T-helper 2 cell treated with Interferon-gamma antibody and Interleukin-4, amounts not matched to agents 5 μg/mL and 100 μg/mL, for 36 hours (primary cell): Measurements from ENCODE around the gene SURF4.
"Not testable (repeated sequence)": the region's sequence is repeated elsewhere in the genome, so short reads cannot be mapped to it uniquely, and the experiment has no call there.

Source experiments
- DNase-seq: peaks from one replicate; pipeline ENCODE4 v3.0.0; 2021; ENCODE audit warnings: low spot score
- H3K27ac Mint-ChIP-seq: one replicate; pipeline ENCODE4 v1.8.0; 2021; ENCODE audit warnings: mild to moderate bottlenecking, mixed read lengths
- H3K27me3 Mint-ChIP-seq: one replicate; pipeline ENCODE4 v1.8.0; 2021; ENCODE audit warnings: low read depth, mixed read lengths
- H3K36me3 Mint-ChIP-seq: one replicate; pipeline ENCODE4 v1.8.0; 2021; ENCODE audit warnings: low read depth, mixed read lengths
- H3K4me1 Mint-ChIP-seq: one replicate; pipeline ENCODE4 v1.8.0; 2021; ENCODE audit warnings: low read depth, mixed read lengths
- H3K4me3 Mint-ChIP-seq: one replicate; pipeline ENCODE4 v1.8.0; 2022; ENCODE audit warnings: mild to moderate bottlenecking, moderate library complexity, mixed read lengths
- H3K9me3 Mint-ChIP-seq: one replicate; pipeline ENCODE4 v1.8.0; 2021; ENCODE audit warnings: mixed read lengths

The SURF4 gene

DNA sequence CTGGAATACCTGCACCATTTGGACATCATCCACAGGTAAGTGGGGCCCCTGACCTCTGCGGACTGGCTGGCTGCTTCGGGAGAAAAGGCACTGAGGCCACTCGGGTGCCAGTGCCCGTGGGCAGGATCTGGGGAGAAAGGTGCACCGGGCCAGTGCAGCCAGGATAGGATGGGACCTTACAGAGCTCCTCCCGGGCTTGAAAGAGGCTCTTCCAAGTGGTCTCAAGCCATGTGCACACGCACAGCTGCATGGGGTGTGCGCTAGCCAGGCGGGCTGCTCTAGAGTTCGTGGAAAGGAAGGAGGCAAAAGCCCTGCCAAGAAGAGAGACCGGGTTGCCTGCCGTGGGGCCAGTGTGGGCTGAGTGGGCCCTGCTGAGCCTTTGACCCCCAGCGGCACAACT, 13.7 kb upstream of the SURF4 start:
- Mint-ChIP-seq H3K27ac (no peak overlapping the region), H3K4me1 (no peaks in the 10 kb centered on the region), H3K4me3 (no peak overlapping the region), H3K27me3 (no peaks in the 10 kb centered on the region), H3K9me3 (no peaks in the 10 kb centered on the region), H3K36me3 (no peaks in the 10 kb centered on the region)
- DNase-seq: no peak

DNA sequence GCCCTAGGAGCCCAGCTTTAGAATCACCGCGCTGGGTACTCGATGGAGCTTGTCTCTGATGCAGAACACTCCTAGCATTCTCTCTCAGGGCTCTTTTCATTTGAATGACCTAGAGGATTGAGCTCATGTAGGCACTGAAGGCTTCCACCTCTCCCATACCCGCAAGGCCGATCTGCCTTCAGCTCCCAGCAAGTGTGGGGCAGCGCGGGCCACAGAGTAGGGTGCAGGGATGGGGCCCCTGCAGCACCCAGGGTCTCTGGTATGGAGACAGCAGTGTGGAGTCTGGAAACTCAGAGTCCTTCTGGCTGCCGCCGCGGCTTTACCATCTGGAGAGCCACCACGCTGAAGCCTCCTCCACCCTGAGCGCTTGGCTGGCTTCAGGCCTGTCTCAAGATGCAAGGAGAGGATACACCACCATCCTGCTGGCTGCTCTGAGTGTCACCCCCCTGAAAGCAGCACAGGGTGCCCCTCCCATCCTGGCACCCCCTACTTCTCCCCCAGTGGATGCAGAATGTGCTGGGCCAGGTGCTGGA, 13.2 kb upstream of the SURF4 start:
- H3K27ac Mint-ChIP-seq: no peak overlapping the region
- no peaks in the 10 kb centered on the region for H3K36me3 Mint-ChIP-seq
- H3K4me1 Mint-ChIP-seq: no peaks in the 10 kb centered on the region
- DNase-seq: no peak
- H3K27me3 Mint-ChIP-seq: no peaks in the 10 kb centered on the region
- no peaks in the 10 kb centered on the region for H3K9me3 Mint-ChIP-seq
- no peak overlapping the region for H3K4me3 Mint-ChIP-seq

DNA sequence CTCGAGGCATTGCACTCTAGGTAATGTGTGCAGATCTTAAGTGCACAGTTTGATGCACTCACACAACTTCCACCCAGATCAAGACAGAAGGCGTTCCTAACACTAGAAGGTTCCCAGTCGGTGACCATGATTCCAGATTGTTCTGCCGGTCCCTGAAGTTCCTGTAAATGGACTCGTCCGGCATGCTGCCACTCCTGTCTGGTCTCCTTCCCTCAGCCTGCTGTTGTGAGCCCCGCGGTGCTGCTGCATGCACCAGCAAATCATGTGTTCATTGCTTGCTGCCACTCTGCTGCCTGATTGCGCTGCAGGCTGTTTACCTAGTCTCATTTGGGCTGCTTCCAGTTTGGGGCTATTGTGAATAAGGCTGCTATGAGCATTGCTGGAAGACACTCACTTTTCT, 11.8 kb upstream of the SURF4 start:
- no peak overlapping the region for H3K4me3 Mint-ChIP-seq
- no peak for DNase-seq
- no peaks in the 10 kb centered on the region for H3K27me3 Mint-ChIP-seq
- no peaks in the 10 kb centered on the region for H3K36me3 Mint-ChIP-seq
- no peaks in the 10 kb centered on the region for H3K4me1 Mint-ChIP-seq
- H3K27ac Mint-ChIP-seq: no peak overlapping the region
- no peaks in the 10 kb centered on the region for H3K9me3 Mint-ChIP-seq

GRCh38 chr9:133386338-133386737, 10.5 kb upstream of the SURF4 start:
- Mint-ChIP-seq H3K4me3 (no peak overlapping the region), H3K27me3 (no peaks in the 10 kb centered on the region), H3K9me3 (no peaks in the 10 kb centered on the region), H3K36me3 (no peaks in the 10 kb centered on the region), H3K27ac (no peak overlapping the region), H3K4me1 (no peaks in the 10 kb centered on the region)
- DNase-seq: no peak

- Mint-ChIP-seq H3K27ac (no peak overlapping the region), H3K27me3 (no peaks in the 10 kb centered on the region), H3K4me1 (no peaks in the 10 kb centered on the region), H3K9me3 (no peaks in the 10 kb centered on the region), H3K36me3 (no peaks in the 10 kb centered on the region), H3K4me3 (no peak overlapping the region)
- DNase-seq: no peak
Measured at GRCh38 chr9:133385452-133385851, 9.6 kb upstream of the SURF4 start.

DNA sequence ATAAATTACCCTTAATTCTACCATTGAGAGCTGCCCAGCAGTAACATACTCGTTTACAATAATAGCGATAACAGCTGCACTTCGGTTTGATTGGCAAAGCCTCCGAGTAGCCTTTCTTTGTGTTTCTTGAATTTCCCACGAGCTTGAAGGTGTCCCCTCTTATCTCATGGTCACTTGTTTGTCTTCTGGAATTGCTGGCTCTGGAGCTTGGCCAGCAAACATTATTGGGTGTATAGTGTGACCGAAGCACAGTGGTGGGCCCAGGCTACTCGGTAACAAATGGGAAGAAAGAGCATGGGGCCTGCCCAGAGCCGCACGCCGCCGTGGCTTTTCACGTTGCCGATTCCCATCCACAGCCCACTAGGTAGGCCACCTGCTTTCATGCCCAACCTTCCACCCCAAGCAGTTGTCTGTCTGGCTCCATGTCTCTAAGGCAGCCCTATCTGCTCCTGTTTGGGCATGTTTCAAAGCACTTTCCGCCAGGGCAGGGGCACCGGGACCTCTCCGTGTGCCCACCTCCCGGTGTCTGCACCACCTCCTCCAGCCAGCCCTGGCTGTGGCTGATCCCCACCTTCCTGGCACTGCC, 9.0 kb upstream of the SURF4 start:
- DNase-seq: no peak
- Mint-ChIP-seq H3K9me3 (no peaks in the 10 kb centered on the region), H3K4me1 (no peaks in the 10 kb centered on the region), H3K4me3 (no peak overlapping the region), H3K27ac (no peak overlapping the region), H3K36me3 (no peaks in the 10 kb centered on the region), H3K27me3 (no peaks in the 10 kb centered on the region)

GRCh38 chr9:133383438-133383837, 7.6 kb upstream of the SURF4 start:
- Mint-ChIP-seq H3K36me3 (no peaks in the 10 kb centered on the region), H3K9me3 (no peaks in the 10 kb centered on the region), H3K27me3 (no peaks in the 10 kb centered on the region), H3K4me1 (peaks cover 2% of the 10 kb centered on the region), H3K4me3 (no peak overlapping the region), H3K27ac (no peak overlapping the region)
- no peak for DNase-seq

DNA sequence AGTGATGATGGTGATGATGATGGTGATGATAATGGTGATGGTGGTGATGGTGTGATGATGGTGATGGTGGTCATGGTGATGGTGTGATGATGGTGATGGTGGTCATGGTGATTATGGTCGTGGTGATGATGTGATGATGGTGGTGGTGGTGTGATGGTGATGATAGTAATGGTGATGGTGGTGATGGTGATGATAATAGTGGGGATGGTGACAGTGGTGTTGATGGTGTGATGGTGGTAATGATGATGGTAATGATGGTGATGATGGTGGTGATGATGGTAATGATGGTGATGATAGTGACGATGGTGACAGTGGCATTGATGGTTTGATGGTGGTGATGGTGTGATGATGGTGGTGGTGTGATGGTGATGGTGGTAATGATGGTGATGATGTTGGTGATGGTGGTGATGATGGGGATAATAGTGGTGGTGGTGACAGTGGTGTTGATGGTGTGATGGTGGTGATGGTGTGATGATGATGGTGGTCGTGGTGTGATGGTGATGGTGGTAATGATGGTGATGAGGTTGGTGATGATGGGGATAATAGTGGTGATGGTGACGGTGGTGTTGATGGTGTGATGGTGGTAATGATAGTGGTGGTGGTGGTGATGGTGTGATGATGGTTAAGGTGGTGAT, 6.8 kb upstream of the SURF4 start:
- DNase-seq: no peak
- Mint-ChIP-seq H3K27ac (no peak overlapping the region), H3K9me3 (no peaks in the 10 kb centered on the region), H3K27me3 (peaks cover 3% of the 10 kb centered on the region), H3K36me3 (no peaks in the 10 kb centered on the region), H3K4me1 (peaks cover 5% of the 10 kb centered on the region), H3K4me3 (no peak overlapping the region)

- no peak for DNase-seq
- no peak overlapping the region for H3K4me3 Mint-ChIP-seq
- H3K4me1 Mint-ChIP-seq: peaks cover 8% of the 10 kb centered on the region
- H3K27ac Mint-ChIP-seq: no peak overlapping the region
- no peaks in the 10 kb centered on the region for H3K9me3 Mint-ChIP-seq
- peaks cover 5% of the 10 kb centered on the region for H3K27me3 Mint-ChIP-seq
- no peaks in the 10 kb centered on the region for H3K36me3 Mint-ChIP-seq
Measured at GRCh38 chr9:133380734-133381133, 4.9 kb upstream of the SURF4 start.

- Mint-ChIP-seq H3K27me3 (peaks cover 5% of the 10 kb centered on the region), H3K36me3 (peaks cover 7% of the 10 kb centered on the region), H3K4me1 (peaks cover 8% of the 10 kb centered on the region), H3K9me3 (no peaks in the 10 kb centered on the region), H3K4me3 (no peak overlapping the region), H3K27ac (no peak overlapping the region)
- DNase-seq: no peak
Measured at GRCh38 chr9:133379153-133380086, 3.6 kb upstream of the SURF4 start.

- H3K27ac Mint-ChIP-seq: no peak overlapping the region
- peaks cover 12% of the 10 kb centered on the region for H3K36me3 Mint-ChIP-seq
- H3K27me3 Mint-ChIP-seq: peaks cover 5% of the 10 kb centered on the region
- H3K9me3 Mint-ChIP-seq: no peaks in the 10 kb centered on the region
- no peak overlapping the region for H3K4me3 Mint-ChIP-seq
- DNase-seq: no peak
- H3K4me1 Mint-ChIP-seq: peaks cover 8% of the 10 kb centered on the region
Measured at GRCh38 chr9:133378408-133378962, 2.6 kb upstream of the SURF4 start.

DNA sequence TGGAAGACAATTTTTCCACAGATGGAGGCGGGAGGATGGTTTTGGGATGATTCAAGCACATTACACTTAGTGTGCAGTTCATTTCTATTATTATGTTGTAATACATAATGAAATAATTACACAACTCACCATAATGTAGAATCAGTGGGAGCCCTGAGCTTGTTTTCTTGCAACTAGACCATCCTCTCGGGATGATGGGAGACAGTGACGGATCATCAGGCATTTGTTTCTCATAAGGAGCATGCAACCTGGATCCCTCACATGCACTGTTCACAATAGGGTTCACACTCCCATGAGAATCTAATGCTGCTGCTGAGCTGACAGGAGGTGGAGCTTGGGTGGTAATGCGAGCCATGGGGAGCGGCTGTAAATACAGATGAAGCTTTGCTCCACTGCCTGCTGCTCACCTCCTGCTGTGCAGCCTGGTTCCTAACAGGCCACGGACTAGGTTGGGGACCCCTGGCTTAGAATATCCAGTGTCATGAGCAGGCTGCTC, 1.9 kb upstream of the SURF4 start:
- H3K36me3 Mint-ChIP-seq: peaks cover 18% of the 10 kb centered on the region
- peaks cover 14% of the 10 kb centered on the region for H3K4me1 Mint-ChIP-seq
- no peak for DNase-seq
- H3K27me3 Mint-ChIP-seq: peaks cover 5% of the 10 kb centered on the region
- H3K4me3 Mint-ChIP-seq: no peak overlapping the region
- H3K27ac Mint-ChIP-seq: no peak overlapping the region
- H3K9me3 Mint-ChIP-seq: no peaks in the 10 kb centered on the region

GRCh38 chr9:133377280-133377679, 1.4 kb upstream of the SURF4 start:
- not testable (repeated sequence) for H3K27ac Mint-ChIP-seq

More at GRCh38 chr9:133377280-133377679, 1.4 kb upstream of the SURF4 start:
- H3K4me1 Mint-ChIP-seq: peaks cover 19% of the 10 kb centered on the region
- peak overlapping the region; percentile 61 for H3K4me3 Mint-ChIP-seq
- H3K36me3 Mint-ChIP-seq: peaks cover 23% of the 10 kb centered on the region
- not testable (repeated sequence) for H3K27me3 Mint-ChIP-seq, DNase-seq, H3K9me3 Mint-ChIP-seq
